NCI-H146 treated with DMSO at 0.1 percent for 48 hours (cell line): ENCODE results near the gene SORCS2.

Experiments
- DNase-seq: peaks from one replicate; lab custom pipeline; 2025; ENCODE audit not compliant: unreplicated experiment; lab: John Stamatoyannopoulos, UW

Gene SORCS2

GRCh38 chr4:7668826-7669225 is 476.5 kb downstream of the SORCS2 start:
- DNase-seq = no peak

DNA sequence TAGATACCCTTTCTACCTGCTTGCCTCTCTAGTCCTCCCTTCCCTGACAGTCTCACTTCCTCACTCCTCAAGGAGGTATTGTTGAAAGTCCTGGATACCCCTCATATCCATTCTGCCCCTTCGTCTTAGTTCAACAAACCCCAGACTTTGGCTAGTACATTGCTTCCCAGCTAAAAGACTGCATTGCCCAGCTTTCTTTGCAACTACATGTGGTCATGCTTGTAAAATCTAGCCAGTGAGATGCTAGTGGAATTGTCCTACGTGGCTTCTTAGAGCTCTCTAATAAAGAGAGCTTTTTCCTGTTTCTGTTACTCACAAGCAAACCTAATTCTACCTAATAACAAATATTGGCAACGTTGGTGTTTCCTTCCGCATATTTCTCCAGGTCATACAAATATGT is 480.3 kb downstream of the SORCS2 start:
- no peak for DNase-seq

GRCh38 chr4:7673121-7673520 is 480.8 kb downstream of the SORCS2 start:
- DNase-seq = no peak

DNA sequence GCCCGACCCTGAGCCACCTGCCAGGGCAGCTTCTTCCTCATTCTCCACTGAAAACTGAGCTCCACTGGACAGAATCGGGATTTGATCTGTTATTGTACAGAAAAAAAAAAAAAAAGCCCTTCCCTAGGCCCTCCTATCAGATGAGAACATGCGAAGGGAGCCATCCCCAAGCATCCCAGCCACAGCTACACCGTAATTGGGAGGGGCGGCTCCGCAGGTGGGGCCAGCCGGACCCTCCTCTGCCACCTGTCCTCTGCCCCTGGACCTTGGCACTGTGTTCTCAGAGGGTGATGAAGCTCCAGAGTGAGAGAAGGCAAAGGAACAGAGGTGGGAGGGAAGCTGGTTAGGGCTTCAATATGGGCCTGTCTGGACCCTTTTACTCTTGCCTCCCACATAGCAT is 482.4 kb downstream of the SORCS2 start:
- no peak for DNase-seq

- DNase-seq = no peak
These were observed 482.8 kb downstream of the SORCS2 start for GRCh38 chr4:7675136-7675535.

- DNase-seq = no peak
These were observed 483.4 kb downstream of the SORCS2 start for GRCh38 chr4:7675612-7676320.

- DNase-seq = no peak
These were observed 484.1 kb downstream of the SORCS2 start for GRCh38 chr4:7676398-7676922.

GRCh38 chr4:7677086-7677485 is 484.7 kb downstream of the SORCS2 start:
- DNase-seq = no peak

GRCh38 chr4:7677799-7678301 is 485.5 kb downstream of the SORCS2 start:
- no peak for DNase-seq

DNA sequence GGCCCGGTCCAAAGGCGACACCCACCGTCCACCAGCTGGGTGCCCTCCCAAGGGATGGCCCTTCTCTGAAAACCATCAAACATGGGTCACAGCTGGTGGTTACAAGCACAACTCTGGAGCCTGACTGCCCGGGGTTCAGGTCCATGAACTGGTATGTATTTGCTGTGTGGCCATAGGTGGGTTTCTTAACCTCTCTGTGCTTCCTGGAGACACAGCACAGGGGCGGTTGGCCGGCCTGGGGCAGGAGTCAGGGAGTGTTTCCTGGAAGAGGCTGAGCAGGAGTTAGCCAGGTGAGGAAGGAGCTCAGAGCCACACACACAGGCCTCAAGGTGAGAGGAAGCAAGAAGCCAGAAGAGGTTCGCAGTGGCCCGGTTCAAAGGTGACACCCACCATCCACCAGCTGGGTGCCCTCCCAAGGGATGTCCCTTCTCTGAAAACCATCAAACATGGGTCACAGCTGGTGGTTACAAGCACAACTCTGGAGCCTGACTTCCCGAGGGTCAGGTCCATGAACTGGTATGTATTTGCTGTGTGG is 486.0 kb downstream of the SORCS2 start:
- no peak for DNase-seq

GRCh38 chr4:7679406-7680040 is 487.2 kb downstream of the SORCS2 start:
- DNase-seq = no peak

GRCh38 chr4:7680106-7680505 is 487.8 kb downstream of the SORCS2 start:
- no peak for DNase-seq

- no peak for DNase-seq
These were observed 488.4 kb downstream of the SORCS2 start for GRCh38 chr4:7680731-7681130.

DNA sequence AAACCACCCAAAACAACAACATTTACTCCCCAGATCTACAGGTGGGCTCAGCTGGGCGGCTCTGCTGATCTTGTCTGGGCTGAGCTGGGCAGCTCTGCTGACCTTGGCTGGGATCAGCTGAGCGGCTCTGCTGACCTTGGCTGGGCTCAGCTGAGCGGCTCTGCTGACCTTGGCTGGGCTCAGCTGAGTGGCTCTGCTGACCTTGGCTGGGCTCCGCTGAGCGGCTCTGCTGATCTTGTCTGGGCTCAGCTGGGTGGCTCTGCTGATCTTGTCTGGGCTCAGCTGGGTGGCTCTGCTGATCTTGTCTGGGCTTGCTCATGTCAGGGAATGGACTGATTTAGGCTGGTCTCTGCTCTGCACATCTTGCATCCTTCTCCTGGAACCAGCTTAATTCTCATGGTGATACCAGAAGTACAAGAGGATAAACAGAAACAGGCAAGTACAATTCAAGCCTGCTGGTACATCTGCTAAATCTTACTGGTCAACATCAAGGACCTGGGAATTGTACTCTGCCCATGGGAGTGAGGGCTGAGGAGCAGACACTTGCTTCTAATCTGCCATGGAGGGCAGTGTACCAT is 490.9 kb downstream of the SORCS2 start:
- DNase-seq = no peak

- DNase-seq = no peak
These were observed 492.0 kb downstream of the SORCS2 start for GRCh38 chr4:7684294-7684693.

DNA sequence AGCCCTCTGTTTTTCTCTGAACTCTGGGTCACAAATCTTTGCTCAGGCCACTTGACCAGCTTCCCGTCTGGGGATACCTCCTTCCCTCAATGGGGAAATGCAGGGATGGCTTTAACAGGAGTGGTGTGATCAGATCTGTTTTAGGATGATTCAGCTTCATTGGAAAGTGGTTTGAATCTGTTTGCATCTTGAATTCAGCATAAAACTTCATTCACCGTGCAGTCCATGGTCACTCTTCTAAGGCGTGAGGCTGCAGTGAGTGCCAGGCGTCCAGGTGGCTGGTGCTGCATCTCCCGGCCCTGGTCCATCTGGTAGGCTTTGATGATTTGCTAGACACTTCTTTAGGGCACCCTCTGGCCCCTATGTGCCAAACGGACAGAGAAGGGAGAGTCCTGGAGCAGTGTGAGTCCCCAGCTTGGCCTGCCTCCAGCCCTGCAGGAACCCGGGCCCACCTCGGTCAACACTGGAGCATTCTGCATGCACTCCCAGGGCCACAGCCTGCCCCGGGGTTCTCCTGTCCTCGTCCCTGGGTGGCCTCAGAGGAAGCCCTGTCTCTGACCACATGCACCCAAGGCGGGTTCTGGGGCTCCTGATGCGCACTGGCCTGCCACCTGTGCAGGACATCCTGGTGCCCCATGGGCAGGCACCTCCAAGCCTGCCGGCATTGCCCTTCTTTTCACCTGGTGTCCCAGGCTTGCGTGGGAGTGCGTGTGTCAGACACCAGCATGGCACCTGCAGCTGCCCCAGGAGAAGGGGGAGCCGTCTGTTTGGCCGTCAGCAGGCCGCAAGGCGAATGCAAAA is 493.9 kb downstream of the SORCS2 start:
- DNase-seq = no peak

GRCh38 chr4:7687006-7687405 is 494.7 kb downstream of the SORCS2 start:
- no peak for DNase-seq

DNA sequence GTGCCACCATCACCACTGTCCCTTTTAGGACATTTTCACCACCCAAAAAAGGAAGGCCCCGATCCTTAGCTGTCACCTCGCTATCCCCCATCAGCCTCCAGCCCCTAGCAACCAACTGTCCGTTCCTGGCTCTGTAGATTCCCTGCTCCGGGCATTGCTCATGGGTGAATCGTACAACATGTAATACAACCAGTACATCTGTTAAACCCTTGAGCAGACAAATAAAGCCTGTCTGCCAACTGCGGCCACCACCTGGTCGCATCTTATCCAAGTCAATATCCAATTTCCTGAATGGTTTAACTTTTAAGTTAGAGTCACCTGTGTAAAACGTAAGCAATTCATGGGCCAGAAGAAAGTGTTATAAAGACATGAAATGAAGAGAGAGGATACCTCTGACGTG is 495.5 kb downstream of the SORCS2 start:
- no peak for DNase-seq

DNA sequence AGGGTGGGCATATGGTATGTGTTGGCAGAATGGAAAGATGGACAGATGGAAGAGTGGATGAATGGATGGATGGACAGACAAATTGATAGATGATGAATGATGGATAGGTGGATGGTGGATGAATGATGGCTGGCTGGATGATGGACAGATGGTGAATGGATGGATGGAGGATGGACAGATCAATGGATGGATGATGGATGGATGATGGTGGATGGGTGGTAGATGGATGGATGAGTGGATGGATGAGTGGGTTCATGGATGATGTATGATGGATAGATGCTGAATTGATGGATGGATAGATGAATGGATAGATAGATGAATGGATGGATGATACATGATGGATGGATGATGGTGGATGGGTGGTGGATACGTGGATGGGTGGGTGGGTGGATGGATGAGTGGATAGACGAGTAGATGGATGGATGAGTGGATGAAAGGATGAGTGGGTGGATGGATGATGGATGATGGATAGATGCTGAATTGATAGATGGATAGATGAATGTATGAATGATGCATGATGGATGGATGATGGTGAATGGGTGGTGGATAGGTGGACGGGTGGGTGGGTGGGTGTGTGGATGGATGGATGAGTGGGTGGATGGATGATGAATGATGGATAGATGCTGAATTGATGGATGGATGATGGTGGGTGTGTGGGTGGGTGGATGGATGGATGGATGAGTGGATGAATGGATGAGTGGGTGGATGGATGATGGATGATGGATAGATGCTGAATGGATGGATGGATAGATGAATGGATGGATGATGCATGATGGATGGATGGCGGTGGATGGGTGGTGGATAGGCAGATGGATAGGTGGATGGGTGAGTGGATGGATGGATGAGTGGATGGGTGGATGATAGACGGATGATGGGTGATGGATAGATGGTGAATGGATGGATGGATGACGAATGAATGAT is 497.7 kb downstream of the SORCS2 start:
- DNase-seq = no peak

- no peak for DNase-seq
These were observed 498.7 kb downstream of the SORCS2 start for GRCh38 chr4:7691061-7691460.
